Neuron (in vitro differentiated cells): ENCODE measurements around the gene SLC16A6.
A peak's percentile ranks its signal among the peaks of the same experiment; 100 is the strongest.
"Not testable (repeated sequence)": the region's sequence is repeated elsewhere in the genome, so short reads cannot be mapped to it uniquely, and the experiment has no call there.

ENCODE experiments used
- H2AFZ ChIP-seq: one replicate; pipeline ENCODE4 v1.6.1; 2013; ENCODE audit warnings: low read depth, mild to moderate bottlenecking, inconsistent platforms, low read length, moderate library complexity
- H3K27me3 ChIP-seq: one replicate; pipeline ENCODE4 v1.6.1; 2013; ENCODE audit warnings: low read length; ENCODE audit not compliant: insufficient read depth
- H3K36me3 ChIP-seq: one replicate; pipeline ENCODE4 v1.6.1; 2013; ENCODE audit warnings: low read length; ENCODE audit not compliant: insufficient read depth
- H3K4me1 ChIP-seq: one replicate; pipeline ENCODE4 v1.6.1; 2013; ENCODE audit warnings: low read length; ENCODE audit not compliant: insufficient read depth
- H3K4me3 ChIP-seq: 2 replicates; pipeline ENCODE4 v1.5.1; 2013; ENCODE audit warnings: mild to moderate bottlenecking, low read length, moderate library complexity
- H3K9me3 ChIP-seq: one replicate; pipeline ENCODE4 v1.6.1; 2013; ENCODE audit warnings: low read length

Gene SLC16A6

DNA sequence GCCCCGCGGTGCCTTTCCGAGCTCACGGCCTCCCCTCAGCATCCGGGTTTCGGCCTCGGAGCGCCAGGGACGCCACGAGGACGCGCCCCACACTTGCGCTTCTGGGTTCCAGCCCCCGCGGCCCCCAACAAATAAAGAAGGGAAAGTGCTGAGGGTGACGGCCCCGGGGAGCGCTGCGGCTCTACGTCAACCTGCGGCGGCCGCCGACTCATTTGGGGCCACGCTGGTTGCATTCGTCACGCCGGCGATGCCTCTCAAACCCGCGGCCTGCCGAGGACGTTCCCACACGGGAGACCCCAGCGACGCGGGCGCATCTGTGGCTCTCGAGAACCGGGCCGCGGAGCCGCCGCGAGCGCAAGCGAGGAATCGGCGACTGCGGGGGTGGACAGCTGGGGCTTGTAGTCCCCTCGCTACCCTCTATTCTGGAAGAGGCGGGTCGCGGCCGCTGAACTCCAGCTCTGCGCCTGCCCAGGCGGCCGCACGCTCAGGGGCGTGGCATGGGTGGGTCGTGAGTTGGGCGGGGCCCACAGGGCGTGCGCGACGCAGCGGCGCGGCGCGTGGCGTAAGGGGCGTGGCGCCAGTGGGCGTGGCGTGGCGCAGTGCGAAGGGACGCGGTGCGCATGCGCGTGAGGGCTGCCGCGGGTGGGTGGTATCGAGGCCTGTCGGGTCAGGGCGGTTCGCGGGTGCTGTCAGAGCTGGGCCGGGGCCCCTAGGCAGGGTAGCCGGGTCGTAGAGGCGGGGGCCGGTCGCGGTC, 43.3 kb downstream of the SLC16A6 start, which contains the start of gene AMZ2:
AMZ2 (plus strand) TSS at position 599 of the 754 bp plus-strand sequence. CDS start 2,145 bp downstream, outside the sequence.
- Histone ChIP-seq H3K9me3 (no peaks in the 10 kb centered on the region), H2AFZ (peak within 1 kb of the TSS; percentile 91), H3K4me1 (peaks cover 18% of the 10 kb centered on the region), H3K27me3 (no peaks in the 10 kb centered on the region), H3K36me3 (peaks cover 22% of the 10 kb centered on the region), H3K4me3 (peak within 1 kb of the TSS; percentile 96)

DNA sequence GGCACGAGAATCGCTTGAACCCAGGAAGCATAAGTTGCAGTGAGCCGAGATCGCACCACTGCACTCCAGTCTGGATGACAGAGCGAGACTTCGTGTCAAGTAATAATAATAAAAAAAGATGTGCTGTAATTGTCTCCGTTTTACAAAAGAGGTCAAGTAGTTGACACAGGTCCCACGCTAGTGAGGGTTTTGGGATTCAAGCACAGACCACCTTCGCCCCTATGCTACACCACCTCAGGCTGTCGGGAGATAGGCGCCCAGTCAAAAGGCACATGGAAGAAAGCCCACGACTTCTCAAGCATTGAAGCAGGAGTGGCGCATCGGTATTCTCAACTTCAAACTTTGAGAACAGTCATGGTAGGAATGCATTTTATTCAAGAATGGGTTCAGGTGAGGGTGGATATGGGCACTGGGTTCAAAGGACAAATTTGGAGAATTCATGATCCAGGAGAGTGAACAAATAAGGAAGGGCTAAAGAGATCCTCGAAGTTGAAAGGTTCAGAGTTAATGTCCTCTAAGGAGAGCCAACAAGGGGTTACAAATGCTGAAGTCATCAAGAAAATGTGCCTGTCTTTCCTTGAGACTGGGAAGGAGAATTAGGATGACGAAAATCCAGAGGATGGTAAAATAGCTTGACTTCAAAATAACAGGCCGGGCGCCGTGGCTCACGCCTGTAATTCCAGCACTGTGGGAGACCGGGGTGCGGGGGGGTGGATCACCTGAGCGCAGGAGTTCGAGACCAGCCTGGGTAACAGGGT, 44.5 kb downstream of the SLC16A6 start:
- H3K4me1 ChIP-seq = peaks cover 18% of the 10 kb centered on the region
- H3K27me3 ChIP-seq = no peaks in the 10 kb centered on the region
- H3K9me3 ChIP-seq = no peaks in the 10 kb centered on the region
- H3K4me3 ChIP-seq = no peak overlapping the region
- H3K36me3 ChIP-seq = peaks cover 13% of the 10 kb centered on the region
- no peak overlapping the region for H2AFZ ChIP-seq

DNA sequence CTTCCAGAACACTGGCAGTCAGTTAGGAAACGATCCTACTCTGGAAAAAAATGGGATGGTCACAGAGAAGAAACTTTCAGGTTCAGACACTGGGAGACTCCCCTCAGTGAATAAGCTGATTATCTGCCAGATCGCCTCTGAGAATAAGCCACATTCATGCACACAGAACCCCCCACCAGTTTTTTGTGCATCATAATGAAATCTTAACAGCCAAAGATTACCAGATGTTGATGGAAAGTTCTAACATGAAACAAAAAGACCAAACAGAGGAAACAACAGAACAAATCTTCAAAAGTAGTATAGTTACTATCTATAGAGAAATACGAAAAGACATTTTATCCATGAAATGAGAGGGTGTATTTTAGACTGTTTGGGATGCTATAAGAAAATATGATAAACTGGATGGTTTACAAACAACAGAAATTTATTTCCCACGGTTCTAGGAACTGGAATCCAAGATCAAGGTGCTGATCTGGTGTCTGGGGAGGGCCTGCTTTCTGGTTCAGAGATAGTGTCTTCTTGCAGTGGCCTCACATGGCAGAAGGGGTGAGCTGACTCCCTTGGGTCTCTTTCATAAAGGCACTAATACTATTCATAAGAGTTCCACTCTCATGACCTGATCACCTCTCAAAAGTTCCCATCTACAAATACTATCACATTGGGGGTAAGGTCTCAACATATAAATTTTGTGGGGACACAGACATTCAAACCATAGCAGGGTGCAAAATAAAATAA, 51.1 kb downstream of the SLC16A6 start:
- H3K4me3 ChIP-seq = no peak overlapping the region
- H3K27me3 ChIP-seq = no peaks in the 10 kb centered on the region
- no peaks in the 10 kb centered on the region for H3K4me1 ChIP-seq
- H3K36me3 ChIP-seq = no peaks in the 10 kb centered on the region
- no peak overlapping the region for H2AFZ ChIP-seq
- H3K9me3 ChIP-seq = no peaks in the 10 kb centered on the region

DNA sequence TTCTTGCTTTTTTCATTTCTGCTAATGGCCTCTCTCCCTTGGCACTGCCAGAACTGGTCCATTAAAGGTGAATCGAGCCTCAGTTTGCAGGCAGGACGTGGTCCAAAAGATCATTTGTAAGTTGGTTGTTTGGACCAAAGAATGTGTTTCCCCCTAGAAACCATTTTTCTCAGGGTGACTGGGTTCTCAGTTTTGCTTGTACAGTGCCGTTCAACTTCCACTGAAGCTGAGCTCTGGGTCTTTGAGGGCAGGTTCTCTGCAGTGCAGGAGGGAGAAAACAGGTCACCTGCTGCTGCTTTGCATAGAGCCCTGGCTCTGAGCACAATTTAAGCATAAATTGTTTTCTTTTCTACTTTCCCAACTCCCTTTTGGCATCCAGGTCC, 52.1 kb downstream of the SLC16A6 start:
- Histone ChIP-seq H3K4me3 (no peak overlapping the region), H3K9me3 (no peaks in the 10 kb centered on the region), H3K27me3 (no peaks in the 10 kb centered on the region), H3K36me3 (no peaks in the 10 kb centered on the region), H2AFZ (no peak overlapping the region), H3K4me1 (no peaks in the 10 kb centered on the region)

DNA sequence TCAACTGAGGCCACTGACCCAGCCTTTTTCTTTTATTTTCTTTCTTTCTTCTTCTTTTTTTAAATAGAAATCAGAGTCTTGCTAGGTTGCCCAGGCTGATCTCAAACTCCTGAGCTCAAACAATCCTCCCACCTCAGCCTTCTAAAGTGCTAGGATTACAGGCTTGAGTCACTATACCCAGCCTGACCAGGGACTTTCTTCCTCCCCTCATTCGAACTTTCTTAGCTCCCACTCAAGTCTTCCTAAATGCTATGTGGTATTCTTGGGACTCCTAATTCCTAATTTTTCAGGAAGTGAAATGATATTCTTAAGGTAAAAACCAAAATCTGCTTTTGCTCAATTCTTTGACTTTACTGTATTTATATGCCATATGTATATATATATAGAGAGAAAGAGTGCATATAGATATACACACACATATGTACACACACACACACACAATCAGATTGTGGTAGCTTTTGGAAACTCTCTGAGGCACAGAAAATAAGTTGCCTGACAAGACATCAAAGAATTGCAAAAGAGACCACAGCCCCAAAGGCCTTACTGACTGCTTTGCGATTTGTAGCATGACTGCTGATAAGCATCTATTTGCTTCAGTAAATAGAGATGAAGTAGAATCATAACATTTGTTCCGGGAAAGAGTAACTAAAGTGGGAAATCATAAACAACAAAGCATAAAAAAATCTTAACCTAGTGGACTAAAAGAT, 52.6 kb downstream of the SLC16A6 start:
- no peaks in the 10 kb centered on the region for H3K27me3 ChIP-seq
- no peak overlapping the region for H3K4me3 ChIP-seq
- no peaks in the 10 kb centered on the region for H3K4me1 ChIP-seq
- H3K9me3 ChIP-seq = no peaks in the 10 kb centered on the region
- no peaks in the 10 kb centered on the region for H3K36me3 ChIP-seq
- H2AFZ ChIP-seq = no peak overlapping the region

DNA sequence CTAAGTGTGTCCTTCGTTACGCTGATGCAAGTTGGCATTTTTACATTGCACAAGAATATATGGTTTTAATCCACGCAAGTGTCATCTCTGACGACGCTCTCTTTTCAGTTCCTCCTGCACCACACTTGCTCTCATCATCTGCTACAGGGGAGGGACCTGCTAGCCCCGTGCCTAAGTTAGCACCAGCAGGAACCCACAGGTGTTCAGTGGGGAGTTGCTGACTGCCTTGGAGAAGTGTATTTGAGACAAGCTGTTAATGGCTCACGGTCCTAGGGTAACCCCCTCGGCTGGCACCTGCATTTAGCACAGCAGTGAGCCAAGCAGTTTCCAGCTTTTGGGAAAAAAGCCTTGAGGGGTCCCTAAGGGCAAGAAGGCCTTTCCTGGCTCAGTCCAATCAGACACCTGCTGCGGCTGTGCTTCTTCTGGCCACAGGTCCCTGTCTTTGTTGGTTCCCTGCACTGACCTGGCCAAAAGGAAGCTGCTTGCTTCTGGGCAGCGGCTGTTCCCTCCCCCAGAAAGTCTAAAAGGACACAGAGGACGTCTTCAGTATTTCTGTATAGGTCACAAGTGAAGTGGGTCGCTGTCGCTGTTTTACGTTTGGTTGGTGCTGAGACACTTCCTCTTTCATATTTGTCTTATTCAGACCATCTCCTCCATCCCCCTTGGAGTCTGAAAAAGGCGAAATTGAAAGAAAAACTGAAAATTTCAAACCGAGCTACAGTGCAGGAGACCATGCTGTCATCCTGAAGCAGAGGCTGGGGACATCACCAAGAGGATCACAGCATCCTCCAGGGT, 53.4 kb downstream of the SLC16A6 start:
- H3K9me3 ChIP-seq, H3K4me1 ChIP-seq, H3K4me3 ChIP-seq, H3K36me3 ChIP-seq, H3K27me3 ChIP-seq, H2AFZ ChIP-seq: not testable (repeated sequence)

DNA sequence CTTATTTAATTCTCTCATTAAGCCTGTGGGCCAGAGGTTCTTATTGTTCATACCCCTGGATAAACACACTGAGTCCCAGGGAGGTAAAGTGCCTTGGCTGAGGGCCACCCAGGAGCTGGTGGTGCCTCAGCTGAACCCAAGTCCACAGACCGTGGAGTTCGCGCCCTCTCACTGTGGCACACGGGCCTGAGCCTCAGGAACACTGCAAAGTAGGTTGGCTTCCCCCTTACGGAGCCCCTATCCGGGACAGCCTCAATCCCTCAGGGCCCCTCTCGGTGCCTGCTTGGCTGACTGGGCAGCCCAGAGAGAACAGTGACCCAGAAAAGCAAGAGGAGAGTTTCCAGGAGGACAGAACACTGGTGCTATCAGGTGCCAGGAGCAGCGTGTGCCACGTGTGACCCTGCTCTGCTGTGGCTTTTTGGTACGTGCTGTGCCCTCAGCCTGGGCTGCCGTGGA, 55.6 kb downstream of the SLC16A6 start:
- H3K36me3 ChIP-seq, H2AFZ ChIP-seq, H3K4me3 ChIP-seq: not testable (repeated sequence)

DNA sequence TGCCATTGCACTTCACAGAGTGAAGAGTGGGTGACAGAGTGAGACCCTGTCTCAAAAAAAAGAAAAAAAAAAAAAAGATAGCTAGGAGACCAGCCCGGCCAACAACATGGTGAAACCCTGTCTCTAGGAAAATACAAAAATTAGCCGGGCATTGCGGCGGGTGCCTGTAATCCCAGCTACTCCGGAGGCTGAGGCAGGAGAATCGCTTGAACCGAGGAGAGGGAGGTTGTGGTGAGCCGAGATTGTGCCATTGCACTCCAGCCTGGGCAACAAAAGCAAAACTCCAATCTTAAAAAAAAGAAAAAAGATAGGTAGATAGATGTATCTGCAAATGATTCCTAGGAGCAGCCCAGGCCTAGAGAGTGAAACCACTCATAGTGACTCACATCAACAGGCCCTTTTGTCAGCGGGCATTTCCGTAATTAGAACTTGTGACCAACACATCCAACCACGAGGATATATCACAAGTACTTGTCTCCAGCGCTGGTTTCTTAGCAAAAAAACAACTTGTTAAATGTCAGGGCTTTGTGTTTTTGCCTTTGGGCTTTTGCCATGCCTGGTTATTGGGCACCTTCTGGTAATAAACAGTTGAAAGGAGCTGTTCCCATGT, 56.1 kb downstream of the SLC16A6 start:
- not testable (repeated sequence) for H3K27me3 ChIP-seq, H3K36me3 ChIP-seq, H2AFZ ChIP-seq, H3K4me3 ChIP-seq, H3K9me3 ChIP-seq, H3K4me1 ChIP-seq

More for the DNA sequence above, 55.6 kb downstream of the SLC16A6 start:
- H3K4me1 ChIP-seq, H3K27me3 ChIP-seq, H3K9me3 ChIP-seq: not testable (repeated sequence)

DNA sequence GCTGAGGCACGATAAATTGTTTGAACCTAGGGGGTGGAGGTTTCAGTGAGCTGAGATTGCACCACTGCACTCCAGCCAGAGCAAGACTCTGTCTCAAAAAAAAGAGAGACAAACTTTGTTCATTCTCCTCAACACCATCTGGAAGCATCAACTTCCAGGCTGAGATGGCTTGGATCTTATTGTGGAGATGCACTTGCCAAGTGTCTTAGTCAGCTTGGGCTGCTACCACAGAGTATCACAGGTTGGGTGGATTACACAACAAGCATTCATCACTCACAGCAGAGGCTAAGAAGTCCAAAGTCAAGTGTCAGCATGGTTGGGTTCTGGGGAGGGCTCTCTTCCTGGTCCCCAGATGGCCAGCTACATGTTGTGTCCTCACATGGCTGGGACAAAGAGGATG, 58.2 kb downstream of the SLC16A6 start:
- H3K27me3 ChIP-seq, H3K36me3 ChIP-seq, H3K4me3 ChIP-seq, H2AFZ ChIP-seq, H3K9me3 ChIP-seq, H3K4me1 ChIP-seq: not testable (repeated sequence)

DNA sequence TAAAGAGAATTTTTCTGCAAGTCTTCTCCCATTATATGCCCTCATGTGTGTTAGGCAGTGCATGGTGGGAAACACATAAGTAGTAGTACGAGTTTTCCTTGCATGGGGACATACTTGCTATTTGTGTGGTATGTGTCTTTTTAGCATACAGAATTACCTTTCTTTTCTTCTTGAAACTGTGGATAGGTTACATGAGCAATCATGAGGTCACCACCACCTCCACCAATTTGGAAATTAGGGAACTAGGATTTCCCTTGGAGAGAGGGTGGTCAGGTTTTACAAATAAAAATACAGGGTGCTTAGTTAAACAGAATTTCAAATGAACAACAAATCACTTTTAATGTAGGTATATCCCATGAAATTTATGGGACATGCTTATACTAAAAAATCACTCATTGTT, 59.4 kb downstream of the SLC16A6 start:
- no peak overlapping the region for H2AFZ ChIP-seq
- no peaks in the 10 kb centered on the region for H3K4me1 ChIP-seq
- H3K27me3 ChIP-seq = no peaks in the 10 kb centered on the region
- peaks cover 3% of the 10 kb centered on the region for H3K36me3 ChIP-seq
- H3K4me3 ChIP-seq = no peak overlapping the region
- no peaks in the 10 kb centered on the region for H3K9me3 ChIP-seq

DNA sequence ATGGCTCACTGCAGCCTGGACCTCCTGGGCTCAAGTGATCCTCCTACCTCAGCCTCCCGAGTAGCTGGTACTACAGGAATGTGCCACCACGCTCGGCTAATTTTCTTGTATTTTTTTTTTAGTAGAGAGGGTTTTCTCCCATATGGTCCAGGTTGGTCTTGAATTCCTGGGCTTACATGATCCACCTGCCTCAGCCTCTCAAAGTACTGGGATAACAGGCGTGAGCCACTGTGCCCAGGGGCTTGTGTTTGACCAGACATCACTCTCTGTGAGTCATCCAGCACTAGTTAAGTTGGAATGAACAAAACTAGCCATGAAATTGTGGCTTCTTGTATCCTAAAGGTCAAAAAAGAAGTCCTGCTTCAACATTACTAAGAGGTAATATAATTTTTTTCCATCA, 59.8 kb downstream of the SLC16A6 start:
- H3K9me3 ChIP-seq, H3K4me1 ChIP-seq, H3K36me3 ChIP-seq, H3K4me3 ChIP-seq, H3K27me3 ChIP-seq, H2AFZ ChIP-seq: not testable (repeated sequence)

DNA sequence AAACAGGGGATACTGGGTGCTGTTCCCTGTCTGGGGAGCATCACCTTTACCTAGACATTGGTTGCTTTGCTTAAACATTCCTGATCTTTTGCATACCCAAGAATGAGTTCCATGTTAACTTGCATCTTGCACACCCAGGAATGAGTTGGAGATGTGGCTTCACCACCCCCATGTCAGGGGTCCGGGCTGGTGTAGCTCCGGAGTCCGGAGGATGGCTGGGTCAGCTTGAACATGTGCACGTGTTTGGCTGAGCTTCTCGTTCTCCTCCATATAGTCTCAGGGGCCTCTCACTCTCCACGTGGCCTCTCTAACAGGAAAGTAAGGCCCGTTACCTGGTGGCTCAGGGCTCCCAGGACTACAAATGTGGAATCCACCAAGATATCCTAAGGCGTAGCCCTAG, 61.3 kb downstream of the SLC16A6 start:
- Histone ChIP-seq H3K36me3 (peaks cover 3% of the 10 kb centered on the region), H3K4me3 (no peak overlapping the region), H3K9me3 (no peaks in the 10 kb centered on the region), H2AFZ (no peak overlapping the region), H3K4me1 (no peaks in the 10 kb centered on the region), H3K27me3 (no peaks in the 10 kb centered on the region)
